ENCODE measurements around the gene HAUS2.

Gene HAUS2

GRCh38 chr15:42611532-42611931, 62.9 kb downstream of the HAUS2 start:
- no peak for DNase-seq

GRCh38 chr15:42612367-42612912, 63.8 kb downstream of the HAUS2 start:
- no peak for DNase-seq

DNA sequence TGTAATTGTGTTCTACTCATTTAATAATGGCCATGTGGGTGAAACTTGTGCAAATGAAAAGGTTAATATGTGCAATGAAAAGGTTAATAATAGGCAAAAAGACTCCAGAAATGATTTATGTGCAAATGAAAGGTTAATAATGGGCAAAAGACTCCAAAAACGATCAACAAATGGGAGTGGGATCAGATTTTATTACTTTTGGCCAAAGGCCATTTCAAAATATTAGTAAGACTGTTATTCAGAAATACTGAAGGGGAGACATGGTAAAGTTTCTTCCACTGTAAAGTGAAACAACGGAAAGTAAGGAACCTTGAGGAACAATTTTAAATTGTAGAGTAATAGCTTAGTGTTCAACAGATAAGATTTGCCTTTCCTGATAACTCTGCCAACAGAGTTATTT, 67.5 kb downstream of the HAUS2 start:
- no peak for DNase-seq
